KMS-11 (cell line): Measurements from ENCODE around the gene FASTK.

Experiments
- H2AFZ ChIP-seq: fragments of 200-600 bp; sonication (generic); 2 replicates; pipeline ENCODE4 v1.6.1; 2016; ENCODE audit warnings: antibody characterized with exemption, mixed run types, low read depth
- H3K27ac ChIP-seq: fragments of 200-600 bp; sonication (generic); 2 replicates; pipeline ENCODE4 v1.6.1; 2016; ENCODE audit warnings: mild to moderate bottlenecking, mixed run types
- H3K27me3 ChIP-seq: fragments of 200-600 bp; sonication (generic); 2 replicates; pipeline ENCODE4 v1.6.1; 2017; ENCODE audit warnings: mild to moderate bottlenecking, low read depth, mixed run types, moderate library complexity; ENCODE audit not compliant: insufficient read depth
- H3K36me3 ChIP-seq: fragments of 200-600 bp; sonication (generic); 2 replicates; pipeline ENCODE4 v1.6.1; 2017; ENCODE audit warnings: mild to moderate bottlenecking, mixed run types; ENCODE audit not compliant: insufficient read depth
- H3K4me1 ChIP-seq: fragments of 200-600 bp; sonication (generic); 2 replicates; pipeline ENCODE4 v1.6.1; 2016; ENCODE audit warnings: mild to moderate bottlenecking, low read depth, mixed run types; ENCODE audit not compliant: poor library complexity, severe bottlenecking
- H3K4me2 ChIP-seq: fragments of 200-600 bp; sonication (generic); 2 replicates; pipeline ENCODE4 v1.7.0; 2016; ENCODE audit warnings: mild to moderate bottlenecking, mixed run types
- H3K4me3 ChIP-seq: fragments of 200-600 bp; sonication (generic); IDR thresholded peaks from 2 replicates; pipeline ENCODE4 v1.6.1; 2017; ENCODE audit warnings: low read depth, low read length, mixed read lengths; ENCODE audit not compliant: insufficient read depth
- H3K79me2 ChIP-seq: fragments of 200-600 bp; sonication (generic); 2 replicates; pipeline ENCODE4 v1.6.1; 2016; ENCODE audit warnings: low read depth, mixed run types; ENCODE audit not compliant: insufficient read depth
- H3K9ac ChIP-seq: fragments of 200-600 bp; sonication (generic); 2 replicates; pipeline ENCODE4 v1.6.1; 2016; ENCODE audit warnings: mild to moderate bottlenecking, mixed run types
- H4K20me1 ChIP-seq: fragments of 200-600 bp; sonication (generic); 2 replicates; pipeline ENCODE4 v1.6.1; 2016; ENCODE audit warnings: mild to moderate bottlenecking, mixed run types; ENCODE audit not compliant: insufficient read depth
- TF ChIP-seq, protein P1 (sequence below): fragments of 200-600 bp; sonication (generic); conservative IDR thresholded peaks from 2 replicates; pipeline ENCODE4 v1.6.1; 2017; ENCODE audit warnings: low read depth, mild to moderate bottlenecking, antibody characterized with exemption, low read length, moderate library complexity, mixed read lengths

The FASTK gene

GRCh38 chr7:151059367-151060112 lies 21.1 kb downstream of the FASTK start, which contains the start of gene SLC4A2:
Gene SLC4A2, plus strand, starts transcription at chr7:151059589. Its CDS starts 2,399 bp downstream, at chr7:151061988.
- Histone ChIP-seq H3K4me1 (peaks cover 11% of the 10 kb centered on the region), H4K20me1 (no peaks in the 10 kb centered on the region), H3K4me2 (peak within 1 kb of the TSS; percentile 57), H3K4me3 (no peak within 1 kb of the TSS), H2AFZ (peak within 1 kb of the TSS; percentile 74), H3K9ac (peak within 1 kb of the TSS; percentile 43), H3K27ac (peak within 1 kb of the TSS; percentile 47), H3K36me3 (no peaks in the 10 kb centered on the region), H3K27me3 (no peaks in the 10 kb centered on the region), H3K79me2 (peaks cover 22% of the 10 kb centered on the region; the same call in 1 of the 2 replicates)
- TF ChIP-seq, protein P1, sequence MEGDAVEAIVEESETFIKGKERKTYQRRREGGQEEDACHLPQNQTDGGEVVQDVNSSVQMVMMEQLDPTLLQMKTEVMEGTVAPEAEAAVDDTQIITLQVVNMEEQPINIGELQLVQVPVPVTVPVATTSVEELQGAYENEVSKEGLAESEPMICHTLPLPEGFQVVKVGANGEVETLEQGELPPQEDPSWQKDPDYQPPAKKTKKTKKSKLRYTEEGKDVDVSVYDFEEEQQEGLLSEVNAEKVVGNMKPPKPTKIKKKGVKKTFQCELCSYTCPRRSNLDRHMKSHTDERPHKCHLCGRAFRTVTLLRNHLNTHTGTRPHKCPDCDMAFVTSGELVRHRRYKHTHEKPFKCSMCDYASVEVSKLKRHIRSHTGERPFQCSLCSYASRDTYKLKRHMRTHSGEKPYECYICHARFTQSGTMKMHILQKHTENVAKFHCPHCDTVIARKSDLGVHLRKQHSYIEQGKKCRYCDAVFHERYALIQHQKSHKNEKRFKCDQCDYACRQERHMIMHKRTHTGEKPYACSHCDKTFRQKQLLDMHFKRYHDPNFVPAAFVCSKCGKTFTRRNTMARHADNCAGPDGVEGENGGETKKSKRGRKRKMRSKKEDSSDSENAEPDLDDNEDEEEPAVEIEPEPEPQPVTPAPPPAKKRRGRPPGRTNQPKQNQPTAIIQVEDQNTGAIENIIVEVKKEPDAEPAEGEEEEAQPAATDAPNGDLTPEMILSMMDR: peak; percentile 65

- H3K27ac ChIP-seq: peak overlapping the region; percentile 47
- H3K36me3 ChIP-seq: no peaks in the 10 kb centered on the region
- H2AFZ ChIP-seq: peak overlapping the region; percentile 74
- H3K79me2 ChIP-seq: peaks cover 22% of the 10 kb centered on the region; the same call in 1 of the 2 replicates
- H4K20me1 ChIP-seq: no peaks in the 10 kb centered on the region
- H3K4me1 ChIP-seq: peaks cover 11% of the 10 kb centered on the region
- H3K4me3 ChIP-seq: no peak overlapping the region
- H3K9ac ChIP-seq: peak overlapping the region; percentile 43; the same call in 1 of the 2 replicates
- TF ChIP-seq, protein P1: no peak
- peak overlapping the region; percentile 57 for H3K4me2 ChIP-seq
- no peaks in the 10 kb centered on the region for H3K27me3 ChIP-seq
These were observed 21.7 kb downstream of the FASTK start for GRCh38 chr7:151058781-151059366.

GRCh38 chr7:151057989-151058780 lies 22.4 kb downstream of the FASTK start:
- Histone ChIP-seq H3K36me3 (no peaks in the 10 kb centered on the region), H3K27ac (peak overlapping the region; percentile 47), H3K4me3 (no peak overlapping the region)

More at GRCh38 chr7:151057989-151058780, 22.4 kb downstream of the FASTK start:
- peak overlapping the region; percentile 57 for H3K4me2 ChIP-seq
- H3K27me3 ChIP-seq: no peaks in the 10 kb centered on the region
- TF ChIP-seq, protein P1: no peak
- H3K9ac ChIP-seq: peak overlapping the region; percentile 43; the same call in 1 of the 2 replicates
- H2AFZ ChIP-seq: peak overlapping the region; percentile 74
- H3K4me1 ChIP-seq: peaks cover 11% of the 10 kb centered on the region
- H4K20me1 ChIP-seq: no peaks in the 10 kb centered on the region
- peaks cover 22% of the 10 kb centered on the region; the same call in 1 of the 2 replicates for H3K79me2 ChIP-seq
